HG02642 (cell line): Measurements from ENCODE around the gene IRF3.
"Not testable (repeated sequence)": the region's sequence is repeated elsewhere in the genome, so short reads cannot be mapped to it uniquely, and the experiment has no call there.

Source experiments
- ATAC-seq: cut with Tn5 transposase; IDR thresholded peaks from one replicate; pipeline ENCODE4 v1.9.1; 2021; ENCODE audit warnings: mild to moderate bottlenecking; ENCODE audit not compliant: unreplicated experiment, poor library complexity

The IRF3 gene

GRCh38 chr19:49652551-49653465 lies 12.8 kb downstream of the IRF3 start:
- no peak for ATAC-seq

DNA sequence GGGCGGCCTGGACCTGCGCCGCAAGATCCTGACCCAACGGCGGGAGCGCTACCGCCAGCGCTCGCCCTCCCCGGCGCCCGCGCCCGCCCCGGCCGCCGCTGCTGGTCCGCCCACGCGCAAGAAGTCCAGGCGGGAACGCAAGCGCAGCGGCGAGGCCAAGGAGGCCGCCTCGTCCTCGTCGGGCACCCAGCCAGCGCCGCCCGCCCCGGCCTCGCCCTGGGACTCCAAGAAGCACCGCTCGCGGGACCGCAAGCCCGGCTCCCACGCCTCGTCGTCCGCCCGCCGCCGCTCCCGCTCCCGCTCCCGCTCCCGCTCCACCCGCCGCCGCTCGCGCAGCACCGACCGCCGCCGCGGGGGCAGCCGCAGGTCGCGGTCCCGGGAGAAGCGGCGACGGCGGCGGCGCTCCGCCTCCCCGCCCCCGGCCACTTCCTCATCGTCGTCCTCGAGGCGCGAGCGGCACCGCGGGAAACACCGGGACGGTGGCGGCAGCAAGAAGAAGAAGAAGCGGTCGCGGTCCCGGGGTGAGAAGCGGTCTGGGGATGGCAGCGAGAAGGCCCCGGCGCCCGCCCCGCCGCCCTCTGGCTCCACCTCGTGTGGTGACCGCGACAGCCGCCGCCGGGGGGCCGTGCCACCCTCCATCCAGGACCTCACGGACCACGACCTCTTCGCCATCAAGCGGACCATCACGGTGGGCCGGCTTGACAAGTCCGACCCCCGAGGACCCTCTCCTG lies 13.7 kb downstream of the IRF3 start:
- no peak for ATAC-seq

DNA sequence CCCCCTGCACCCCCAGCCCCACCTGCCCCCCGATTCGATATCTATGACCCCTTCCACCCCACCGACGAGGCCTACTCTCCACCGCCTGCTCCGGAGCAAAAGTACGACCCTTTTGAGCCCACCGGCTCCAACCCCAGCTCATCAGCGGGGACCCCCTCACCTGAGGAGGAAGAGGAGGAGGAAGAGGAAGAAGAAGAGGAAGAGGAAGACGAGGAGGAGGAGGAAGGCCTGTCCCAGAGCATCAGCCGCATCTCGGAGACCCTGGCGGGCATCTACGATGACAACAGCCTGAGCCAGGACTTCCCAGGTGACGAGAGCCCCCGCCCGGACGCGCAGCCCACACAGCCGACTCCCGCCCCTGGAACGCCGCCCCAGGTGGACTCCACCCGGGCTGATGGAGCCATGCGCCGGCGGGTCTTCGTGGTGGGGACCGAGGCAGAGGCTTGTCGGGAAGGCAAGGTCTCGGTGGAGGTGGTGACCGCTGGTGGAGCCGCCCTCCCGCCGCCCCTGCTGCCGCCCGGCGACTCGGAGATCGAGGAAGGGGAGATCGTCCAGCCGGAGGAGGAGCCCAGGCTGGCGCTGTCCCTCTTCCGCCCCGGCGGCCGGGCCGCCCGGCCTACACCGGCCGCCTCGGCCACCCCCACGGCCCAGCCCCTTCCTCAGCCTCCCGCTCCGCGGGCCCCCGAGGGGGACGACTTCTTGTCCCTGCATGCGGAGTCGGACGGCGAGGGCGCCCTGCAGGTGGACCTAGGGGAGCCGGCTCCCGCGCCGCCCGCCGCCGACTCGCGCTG lies 14.4 kb downstream of the IRF3 start:
- ATAC-seq: no peak

- ATAC-seq: no peak
Observed at GRCh38 chr19:49646586-49646985, 19.1 kb downstream of the IRF3 start.

DNA sequence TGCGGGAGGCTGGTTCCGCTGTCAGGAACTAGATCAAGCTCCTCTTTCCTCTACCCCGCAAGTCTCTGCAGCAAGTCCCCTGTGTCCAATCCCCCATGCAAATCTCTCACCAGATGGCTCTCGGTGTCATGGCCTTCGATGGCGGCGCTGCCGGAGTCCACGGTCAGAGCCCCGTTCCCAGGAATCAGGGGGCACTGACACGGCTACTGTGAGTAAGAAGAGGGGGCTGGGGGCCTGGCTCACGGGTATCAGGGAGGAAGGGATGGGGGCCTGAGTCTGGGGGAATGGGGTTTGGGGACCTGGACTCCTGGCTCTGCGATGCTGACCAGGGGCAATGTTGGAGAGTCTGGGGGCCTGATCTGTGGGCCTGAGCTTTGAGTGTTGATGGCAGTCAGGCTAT lies 19.7 kb downstream of the IRF3 start:
- ATAC-seq: no peak

DNA sequence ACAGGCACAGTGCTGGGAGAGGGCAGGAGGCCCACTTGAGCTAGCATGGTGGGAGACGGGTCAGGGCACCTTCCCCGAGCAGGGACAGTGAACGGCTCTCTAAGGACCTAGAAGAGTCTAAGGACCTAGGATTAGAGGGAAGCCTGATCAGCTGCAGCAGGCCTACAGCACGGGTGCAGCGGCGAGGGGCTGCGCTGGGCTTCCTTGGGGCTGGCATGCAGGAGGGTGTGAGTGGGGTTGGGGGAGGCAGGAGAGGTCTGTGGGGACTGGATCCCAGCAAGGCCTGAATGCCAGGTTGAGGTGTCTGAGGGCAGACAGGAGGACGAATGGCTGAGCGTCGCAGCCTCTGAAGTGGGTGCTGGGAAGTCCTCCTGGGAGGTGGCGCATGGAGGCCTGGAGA lies 20.1 kb downstream of the IRF3 start:
- no peak for ATAC-seq

DNA sequence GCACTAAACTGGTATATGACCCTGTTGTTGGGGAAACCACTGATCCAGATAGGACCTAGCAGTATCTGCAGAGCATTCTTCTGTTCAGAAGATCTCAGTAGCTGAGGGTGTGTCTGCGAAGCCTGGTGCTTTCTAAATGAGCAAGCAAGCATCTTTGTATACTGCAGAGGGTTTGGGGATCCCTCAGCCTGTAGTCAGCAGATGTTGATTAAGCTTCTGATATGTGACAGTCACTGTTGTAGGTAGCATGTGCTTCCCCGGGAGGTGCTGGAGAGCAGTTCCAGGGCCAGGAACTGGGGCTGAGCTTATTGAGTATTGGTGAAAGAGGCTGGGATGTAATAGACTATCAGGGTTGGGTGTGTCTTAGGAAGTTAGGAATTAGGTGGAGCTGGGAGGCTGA lies 22.2 kb downstream of the IRF3 start:
- no peak for ATAC-seq

DNA sequence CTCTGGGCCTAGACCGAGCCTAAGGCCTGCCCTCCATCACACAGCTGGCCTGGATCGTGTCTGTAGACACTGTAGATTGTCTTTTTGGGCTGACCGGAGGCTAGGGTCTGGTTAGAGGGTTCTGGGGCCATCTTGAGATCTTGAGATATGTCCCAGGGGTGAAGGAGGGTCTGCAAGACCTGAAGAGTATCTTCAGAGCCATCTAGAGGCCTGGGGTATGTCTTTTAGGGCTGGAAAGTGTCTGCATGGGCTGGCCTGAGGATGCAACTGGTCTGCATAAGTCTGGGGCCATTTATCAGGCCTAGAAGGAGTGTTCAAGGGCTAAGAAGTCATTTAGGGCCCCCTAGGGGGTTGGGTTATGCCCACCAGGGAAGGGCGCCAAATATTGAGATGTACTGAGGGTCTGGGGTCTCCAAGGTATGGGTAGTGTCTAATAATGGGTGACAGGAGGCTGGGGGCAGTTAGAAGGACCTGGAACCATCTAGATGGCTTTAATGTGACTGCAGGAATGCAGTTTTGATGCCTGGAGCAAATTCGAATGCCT lies 23.1 kb downstream of the IRF3 start:
- ATAC-seq: no peak

DNA sequence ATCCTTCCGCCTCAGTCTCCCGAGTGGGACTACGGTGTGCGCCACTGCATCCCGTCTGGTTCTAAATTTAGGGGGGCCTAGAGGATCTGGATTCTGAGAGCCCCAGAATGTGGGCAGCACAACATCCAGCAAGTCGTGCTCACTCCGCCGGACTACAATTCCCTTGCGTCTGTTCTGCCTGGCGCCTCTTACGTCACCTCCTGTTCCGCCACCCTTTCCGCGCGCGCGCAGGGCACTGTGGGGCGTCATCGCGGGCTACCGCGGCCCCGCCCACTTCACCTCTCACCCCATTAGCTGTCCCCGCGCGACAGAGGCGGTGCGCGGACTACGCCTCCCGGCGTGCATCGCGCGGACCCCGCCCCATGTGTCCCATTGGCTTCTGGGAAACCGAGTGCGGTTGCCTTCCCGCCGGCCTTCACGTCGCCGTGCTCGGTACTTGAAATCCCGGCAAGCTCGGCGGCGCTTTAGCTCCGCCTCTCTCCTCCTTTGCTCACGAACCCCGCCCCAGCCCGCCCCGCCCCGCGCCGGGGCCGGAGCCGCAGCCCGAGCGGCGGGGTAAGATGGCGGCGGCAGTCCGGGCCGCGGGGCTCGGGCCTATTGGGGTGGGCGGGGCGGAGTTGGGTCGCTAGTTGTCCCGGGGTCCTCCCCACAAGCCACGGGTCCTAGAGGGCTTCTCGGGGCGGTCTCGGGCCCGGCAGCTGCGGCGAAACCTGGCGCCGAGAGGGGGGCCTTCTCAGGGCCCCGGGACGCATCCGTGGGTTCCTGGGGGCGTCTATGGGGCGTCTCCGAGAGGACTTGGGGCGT lies 23.8 kb downstream of the IRF3 start, which contains the start of gene SCAF1:
Gene SCAF1 (plus strand): TSS at position 522 of the 804 bp plus-strand sequence. CDS start 2,818 bp downstream, outside the sequence.
- peak; percentile 63 for ATAC-seq

- peak; percentile 67 for ATAC-seq
Observed at GRCh38 chr19:49640113-49640898, 25.4 kb downstream of the IRF3 start, which contains the start of gene RRAS. RRAS (minus strand) TSS chr19:49640143; CDS start chr19:49640098, 45 bp downstream.

- ATAC-seq: no peak
Observed at GRCh38 chr19:49639401-49640112, 26.1 kb downstream of the IRF3 start.

DNA sequence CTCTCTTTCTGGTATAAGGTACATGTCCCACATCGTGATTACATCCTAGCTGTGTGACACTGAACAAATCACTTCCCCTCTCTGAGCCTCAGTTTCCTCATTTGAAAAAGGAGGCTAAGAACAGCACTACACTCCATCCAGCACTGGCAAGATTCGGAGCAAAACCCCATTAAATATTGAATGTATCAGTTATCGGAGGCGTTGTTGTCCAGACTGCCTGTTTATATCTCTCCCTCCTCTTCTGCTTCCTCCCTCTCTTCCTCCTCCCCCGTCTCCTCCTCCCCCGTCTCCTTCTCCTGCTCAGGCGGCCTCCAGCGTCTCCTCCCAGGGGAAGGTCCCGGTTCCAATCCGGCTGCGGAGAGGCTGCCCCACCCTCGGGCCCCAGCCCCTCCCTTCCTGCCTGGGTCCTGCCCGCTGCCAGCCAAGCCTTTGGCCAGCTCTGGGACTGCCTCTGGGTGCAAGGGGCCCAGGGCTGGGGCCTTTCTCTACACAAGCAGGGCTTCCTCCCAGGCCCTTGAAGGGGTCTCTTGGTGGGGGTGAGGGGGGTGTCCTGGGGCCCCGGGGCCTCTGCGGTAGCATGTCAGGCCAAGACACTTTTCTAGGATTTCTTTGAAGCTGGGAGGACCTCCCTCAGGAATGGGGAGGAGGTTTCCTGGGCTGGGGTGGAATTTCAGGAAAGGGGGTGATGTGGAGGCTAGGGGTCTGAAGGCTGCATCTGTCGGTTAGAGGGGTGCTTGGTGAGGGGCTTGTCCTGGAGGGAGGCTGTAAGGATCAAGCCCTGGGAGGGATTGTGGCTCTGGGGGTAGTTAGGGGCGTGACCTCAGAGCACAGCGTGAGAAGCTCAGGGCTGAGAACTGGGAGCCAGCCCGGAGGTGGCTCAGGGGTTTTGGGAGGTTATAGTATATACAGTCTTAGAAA lies 27.6 kb downstream of the IRF3 start:
- ATAC-seq: no peak

DNA sequence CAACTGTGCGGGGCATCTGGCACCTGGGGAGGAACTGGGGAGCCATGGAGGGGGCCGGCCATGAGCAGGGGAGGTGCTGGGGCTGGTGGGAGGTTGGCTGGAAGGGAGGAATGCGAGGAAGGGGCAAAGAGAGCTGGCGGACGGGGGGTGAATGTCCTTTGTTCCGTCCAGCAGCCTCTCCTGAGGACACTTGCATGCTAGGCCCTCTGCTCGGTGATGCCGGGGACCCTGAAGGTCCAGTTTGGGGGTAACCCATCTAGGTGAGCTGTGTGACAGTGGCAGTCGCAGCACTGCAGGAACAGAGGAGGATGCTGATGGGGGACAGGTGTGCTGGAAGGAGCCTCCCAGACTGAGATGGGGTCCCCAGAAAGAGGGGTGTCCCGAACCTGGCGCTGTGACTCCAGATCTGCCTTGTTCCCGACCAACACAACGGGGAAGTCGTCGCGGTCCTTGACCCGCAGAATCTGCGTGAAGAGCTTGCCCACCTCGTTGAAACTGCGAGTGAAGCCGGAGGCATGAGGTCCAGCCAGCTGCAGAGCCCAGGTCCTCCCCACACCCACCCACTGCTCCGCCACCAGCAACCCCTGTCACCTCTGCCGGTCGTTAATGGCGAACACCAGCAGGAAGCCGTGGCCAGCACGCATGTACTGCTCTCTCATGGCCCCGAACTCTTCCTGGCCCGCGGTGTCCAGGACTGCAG lies 29.3 kb downstream of the IRF3 start:
- no peak for ATAC-seq

GRCh38 chr19:49635530-49636232 lies 30.0 kb downstream of the IRF3 start:
- ATAC-seq: no peak

DNA sequence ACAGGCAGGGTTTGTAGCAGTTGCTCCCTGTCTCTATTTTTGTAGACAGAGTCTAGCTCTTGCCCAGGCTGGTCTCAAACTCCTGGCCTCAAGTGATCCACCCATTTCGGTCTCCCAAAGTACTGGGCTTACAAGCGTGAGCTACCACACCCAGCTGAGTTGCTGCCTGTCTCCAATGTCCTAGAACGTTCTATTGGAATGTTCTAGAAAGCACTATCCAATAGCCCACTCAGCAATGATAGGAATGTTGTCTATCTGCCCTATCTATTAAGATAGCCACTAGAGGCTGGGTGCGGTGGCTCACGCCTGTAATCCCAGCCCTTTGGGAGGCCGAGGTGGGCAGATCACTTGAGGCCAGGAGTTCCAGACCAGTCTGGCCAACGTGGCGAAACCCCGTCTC lies 32.4 kb downstream of the IRF3 start:
- not testable (repeated sequence) for ATAC-seq

- ATAC-seq: no peak
Observed at GRCh38 chr19:49632576-49632975, 33.1 kb downstream of the IRF3 start.
